ENCODE data around the gene UBE2D1.

- TF ChIP-seq CTCF (IDR thresholded peaks at IDR 0.05) (no peak), ZFX (IDR thresholded peaks at IDR 0.05; ENCODE audit: borderline replicate concordance) (no peak)
Measured at GRCh38 chr10:58330431-58330830, 4.4 kb upstream of the UBE2D1 start.

Data from 22Rv1 (cell line).